GM18499 (cell line): Measurements from ENCODE around the gene ZACN.
"Not testable (repeated sequence)": the region's sequence is repeated elsewhere in the genome, so short reads cannot be mapped to it uniquely, and the experiment has no call there.

Experiments
- ATAC-seq: cut with Tn5 transposase; IDR thresholded peaks from one replicate; pipeline ENCODE4 v1.9.1; 2021; ENCODE audit warnings: moderate number of reproducible peaks; ENCODE audit not compliant: insufficient read depth, unreplicated experiment

ZACN gene

GRCh38 chr17:76053246-76054111, 25.5 kb upstream of the ZACN start:
- no peak for ATAC-seq

GRCh38 chr17:76054112-76054476, 24.9 kb upstream of the ZACN start:
- ATAC-seq: no peak

- no peak for ATAC-seq
These were observed 22.1 kb upstream of the ZACN start for GRCh38 chr17:76056882-76057281.

- not testable (repeated sequence) for ATAC-seq
These were observed 20.7 kb upstream of the ZACN start for GRCh38 chr17:76058264-76058663.

- ATAC-seq: no peak
These were observed 15.0 kb upstream of the ZACN start for GRCh38 chr17:76063875-76064546.

- ATAC-seq: no peak
These were observed 13.2 kb upstream of the ZACN start for GRCh38 chr17:76065775-76066174.

GRCh38 chr17:76071531-76072147, 7.3 kb upstream of the ZACN start:
- ATAC-seq: no peak

GRCh38 chr17:76072148-76072858, 6.7 kb upstream of the ZACN start, which contains the start of gene SRP68:
Gene SRP68 (minus strand): TSS chr17:76072517. CDS start chr17:76072491, 26 bp downstream.
- ATAC-seq: no peak

- no peak for ATAC-seq
These were observed 4.3 kb upstream of the ZACN start, which contains the start of gene GALR2 for GRCh38 chr17:76074390-76075363. Gene GALR2 (plus strand): TSS chr17:76074781. CDS start chr17:76074884, 103 bp downstream.

GRCh38 chr17:76075364-76076145, 3.4 kb upstream of the ZACN start:
- ATAC-seq: no peak

GRCh38 chr17:76076146-76076764, 2.7 kb upstream of the ZACN start:
- no peak for ATAC-seq

- ATAC-seq: no peak
These were observed 2.0 kb upstream of the ZACN start for GRCh38 chr17:76076765-76077583.

GRCh38 chr17:76077584-76078110, 1.3 kb upstream of the ZACN start:
- no peak for ATAC-seq

GRCh38 chr17:76078370-76078769, 612 bp upstream of the ZACN start:
- ATAC-seq: not testable (repeated sequence)

- ATAC-seq: no peak
These were observed 563 bp downstream of the ZACN start for GRCh38 chr17:76079535-76079955.

- ATAC-seq: no peak
These were observed 1.2 kb downstream of the ZACN start for GRCh38 chr17:76079956-76080767.
